Effector memory CD8-positive, alpha-beta T cell (primary cell): ENCODE measurements around the gene AQP12B.
A peak's percentile ranks its signal among the peaks of the same experiment; 100 is the strongest.

Experiments used
- ATAC-seq: fragments of 150-1000 bp; cut with Tn5 transposase; replicated peaks from 2 replicates; pipeline ENCODE4 v1.10.0; 2021; ENCODE audit warnings: mild to moderate bottlenecking, moderate library complexity
- DNase-seq, 3 experiments: peaks; one replicate each; pipeline ENCODE4 v3.0.0; 2021
- H3K27ac Mint-ChIP-seq, 2 donors: one replicate each; pipeline ENCODE4 v1.8.0; 2022; ENCODE audit warnings: mild to moderate bottlenecking in 2 of 2, mixed read lengths in 2 of 2, moderate library complexity in 2 of 2
- H3K27me3 Mint-ChIP-seq, 2 donors: one replicate each; pipeline ENCODE4 v1.8.0; 2022; ENCODE audit warnings: mixed read lengths in 2 of 2
- H3K36me3 Mint-ChIP-seq: one replicate; pipeline ENCODE4 v1.8.0; 2022; ENCODE audit warnings: mild to moderate bottlenecking, moderate library complexity, mixed read lengths; ENCODE audit not compliant: insufficient read depth
- H3K4me1 Mint-ChIP-seq, 2 donors: one replicate each; pipeline ENCODE4 v1.8.0; 2022; ENCODE audit warnings: low read depth in 2 of 2, mixed read lengths in 2 of 2
- H3K4me3 Mint-ChIP-seq, 2 donors: one replicate each; pipeline ENCODE4 v1.8.0; 2022; ENCODE audit warnings: mild to moderate bottlenecking in 2 of 2, mixed read lengths in 2 of 2, moderate library complexity in 2 of 2
- H3K9me3 Mint-ChIP-seq, 2 donors: one replicate each; pipeline ENCODE4 v1.8.0; 2022; ENCODE audit warnings: mixed read lengths in 2 of 2

The AQP12B gene

GRCh38 chr2:240631548-240632305 is 51.0 kb downstream of the AQP12B start:
- no peak for ATAC-seq
- H3K36me3 Mint-ChIP-seq = peaks cover 12% of the 10 kb centered on the region
- DNase-seq = no peak
- no peak overlapping the region for H3K4me3 Mint-ChIP-seq
- H3K27ac Mint-ChIP-seq = no peak overlapping the region
- H3K4me1 Mint-ChIP-seq = peaks cover 3 to 5% of the 10 kb centered on the region in 2 donors
- H3K27me3 Mint-ChIP-seq = no peaks in the 10 kb centered on the region
- peaks cover 0 to 9% of the 10 kb centered on the region in 2 donors for H3K9me3 Mint-ChIP-seq

GRCh38 chr2:240630771-240631547 is 51.7 kb downstream of the AQP12B start:
- DNase-seq = no peak
- no peak overlapping the region for H3K27ac Mint-ChIP-seq
- peaks cover 0 to 9% of the 10 kb centered on the region in 2 donors for H3K9me3 Mint-ChIP-seq
- no peak for ATAC-seq
- H3K4me1 Mint-ChIP-seq = peaks cover 8 to 10% of the 10 kb centered on the region in 2 donors
- no peak overlapping the region for H3K4me3 Mint-ChIP-seq
- H3K36me3 Mint-ChIP-seq = peaks cover 12% of the 10 kb centered on the region
- H3K27me3 Mint-ChIP-seq = no peaks in the 10 kb centered on the region

- DNase-seq (no peak), ATAC-seq (no peak)
- Mint-ChIP-seq H3K9me3 (peaks cover 0 to 9% of the 10 kb centered on the region in 2 donors), H3K4me1 (peaks cover 13 to 14% of the 10 kb centered on the region in 2 donors), H3K27ac (no peak overlapping the region), H3K27me3 (no peaks in the 10 kb centered on the region), H3K36me3 (peaks cover 16% of the 10 kb centered on the region), H3K4me3 (no peak overlapping the region)
Measured at GRCh38 chr2:240629968-240630770, 52.5 kb downstream of the AQP12B start.

GRCh38 chr2:240629619-240629967 is 53.1 kb downstream of the AQP12B start:
- peak overlapping the region in 1 of 2 donors; percentile 60 for H3K27ac Mint-ChIP-seq
- H3K27me3 Mint-ChIP-seq = no peaks in the 10 kb centered on the region
- ATAC-seq (no peak), DNase-seq (no peak)
- H3K9me3 Mint-ChIP-seq = peaks cover 0 to 9% of the 10 kb centered on the region in 2 donors
- H3K4me1 Mint-ChIP-seq = peaks cover 18 to 20% of the 10 kb centered on the region in 2 donors
- no peak overlapping the region for H3K4me3 Mint-ChIP-seq
- peaks cover 22% of the 10 kb centered on the region for H3K36me3 Mint-ChIP-seq

GRCh38 chr2:240628808-240629618 is 53.7 kb downstream of the AQP12B start:
- Mint-ChIP-seq H3K4me3 (no peak overlapping the region), H3K4me1 (peaks cover 22 to 25% of the 10 kb centered on the region in 2 donors), H3K27me3 (no peaks in the 10 kb centered on the region), H3K36me3 (peaks cover 25% of the 10 kb centered on the region), H3K9me3 (peaks cover 0 to 9% of the 10 kb centered on the region in 2 donors), H3K27ac (peak overlapping the region in 1 of 2 donors; percentile 60)
- DNase-seq = no peak
- no peak for ATAC-seq

- no peak for DNase-seq
- ATAC-seq = no peak
- Mint-ChIP-seq H3K4me1 (peaks cover 24 to 27% of the 10 kb centered on the region in 2 donors), H3K27me3 (no peaks in the 10 kb centered on the region), H3K9me3 (peaks cover 0 to 4% of the 10 kb centered on the region in 2 donors), H3K27ac (no peak overlapping the region), H3K36me3 (peaks cover 28% of the 10 kb centered on the region), H3K4me3 (no peak overlapping the region)
Measured at GRCh38 chr2:240628507-240628807, 54.2 kb downstream of the AQP12B start.

GRCh38 chr2:240627736-240628506 is 54.8 kb downstream of the AQP12B start:
- Mint-ChIP-seq H3K4me1 (peaks cover 29 to 31% of the 10 kb centered on the region in 2 donors), H3K9me3 (no peaks in the 10 kb centered on the region), H3K27ac (peak overlapping the region; percentile 60 to 98), H3K4me3 (no peak overlapping the region), H3K36me3 (peaks cover 31% of the 10 kb centered on the region), H3K27me3 (no peaks in the 10 kb centered on the region)
- DNase-seq = no peak
- ATAC-seq = no peak

GRCh38 chr2:240626531-240627300 is 56.0 kb downstream of the AQP12B start:
- Mint-ChIP-seq H3K4me3 (peak overlapping the region; percentile 31 to 35), H3K9me3 (no peaks in the 10 kb centered on the region), H3K27ac (peak overlapping the region; percentile 86 to 98), H3K4me1 (peaks cover 38 to 41% of the 10 kb centered on the region in 2 donors), H3K36me3 (peaks cover 34% of the 10 kb centered on the region), H3K27me3 (no peaks in the 10 kb centered on the region)
- ATAC-seq (no peak), DNase-seq (no peak)
